ENCODE measurements around the gene GRIK5.

GRIK5 gene

GRCh38 chr19:42064432-42064831, 5.6 kb downstream of the GRIK5 start:
- TF ChIP-seq FOXK2 (IDR thresholded peaks at IDR 0.05) (no peak), FOXM1 (IDR thresholded peaks at IDR 0.05; ENCODE audit: borderline replicate concordance) (no peak), SUZ12 (IDR thresholded peaks at IDR 0.05) (no peak), L3MBTL2 (conservative IDR thresholded peaks at IDR 0.05) (no peak), SP1 (IDR thresholded peaks at IDR 0.05) (no peak), CTBP1 (IDR thresholded peaks at IDR 0.05; ENCODE audit: borderline replicate concordance) (no peak), ARNT (IDR thresholded peaks at IDR 0.05) (no peak), ZNF384 (IDR thresholded peaks at IDR 0.05) (no peak), PKNOX1 (IDR thresholded peaks at IDR 0.05) (no peak), BHLHE40 (IDR thresholded peaks at IDR 0.05; ENCODE audit: borderline replicate concordance) (no peak), ELF4 (IDR thresholded peaks at IDR 0.05) (no peak), FOXA1 (IDR thresholded peaks at IDR 0.05) (no peak), HDGF (IDR thresholded peaks at IDR 0.05; ENCODE audit: borderline replicate concordance) (no peak), TARDBP (IDR thresholded peaks at IDR 0.05) (no peak), NFRKB (IDR thresholded peaks at IDR 0.05) (no peak)
- CTCF ChIA-PET, result interaction anchor here (0.7 kb wide), 1 partner anchor 36 kb away, joined by 3 read pairs; no protein-coding TSS in a partner anchor
- DNase-seq (ENCODE audit: extremely low spot score), result no peak
- POLR2A ChIA-PET, result interaction anchor here (1.5 kb wide), 1 partner anchor 10 kb away, joined by 4 read pairs; no protein-coding TSS in a partner anchor

GRCh38 chr19:42062381-42062780, 7.6 kb downstream of the GRIK5 start:
- ChIA-PET CTCF (no interaction called here), POLR2A (no interaction called here)
- TF ChIP-seq FOXK2 (IDR thresholded peaks at IDR 0.05) (no peak), ARNT (IDR thresholded peaks at IDR 0.05) (no peak)
- DNase-seq (ENCODE audit: extremely low spot score), result no peak

- no peak for DNase-seq (ENCODE audit: extremely low spot score)
- ChIA-PET CTCF (no interaction called here), POLR2A (no interaction called here)
- TF ChIP-seq BHLHE40 (IDR thresholded peaks at IDR 0.05; ENCODE audit: borderline replicate concordance) (no peak), ARNT (IDR thresholded peaks at IDR 0.05) (no peak), ELF4 (IDR thresholded peaks at IDR 0.05) (no peak), HDGF (IDR thresholded peaks at IDR 0.05; ENCODE audit: borderline replicate concordance) (no peak), LEF1 (IDR thresholded peaks at IDR 0.05; ENCODE audit: borderline replicate concordance) (no peak), SUZ12 (IDR thresholded peaks at IDR 0.05) (no peak), TARDBP (IDR thresholded peaks at IDR 0.05) (no peak), PKNOX1 (IDR thresholded peaks at IDR 0.05) (no peak), CTBP1 (IDR thresholded peaks at IDR 0.05; ENCODE audit: borderline replicate concordance) (no peak), L3MBTL2 (conservative IDR thresholded peaks at IDR 0.05) (no peak), SP1 (IDR thresholded peaks at IDR 0.05) (no peak), NFRKB (IDR thresholded peaks at IDR 0.05) (no peak), FOXM1 (IDR thresholded peaks at IDR 0.05; ENCODE audit: borderline replicate concordance) (no peak), FOXA1 (IDR thresholded peaks at IDR 0.05) (no peak), FOXK2 (IDR thresholded peaks at IDR 0.05) (no peak)
Observed at GRCh38 chr19:42060117-42060516, 9.9 kb downstream of the GRIK5 start.

- CTCF ChIA-PET, result no interaction called here
Observed at GRCh38 chr19:42059196-42059595, 10.8 kb downstream of the GRIK5 start.

GRCh38 chr19:42057846-42058245, 12.2 kb downstream of the GRIK5 start:
- no peak for DNase-seq (ENCODE audit: extremely low spot score)
- POLR2A ChIA-PET, result no interaction called here
- CTCF ChIA-PET, result interaction anchor here (0.7 kb wide), 1 partner anchor 131 kb away, joined by 3 read pairs; no protein-coding TSS in a partner anchor
- no peak for TF ChIP-seq NFRKB (IDR thresholded peaks at IDR 0.05)
- TF ChIP-seq CTBP1 (IDR thresholded peaks at IDR 0.05; ENCODE audit: borderline replicate concordance), result no peak
- TF ChIP-seq ARNT (IDR thresholded peaks at IDR 0.05), result no peak
- no peak for TF ChIP-seq SUZ12 (IDR thresholded peaks at IDR 0.05)
- no peak for TF ChIP-seq FOXA1 (IDR thresholded peaks at IDR 0.05)
- no peak for TF ChIP-seq BHLHE40 (IDR thresholded peaks at IDR 0.05; ENCODE audit: borderline replicate concordance)
- no peak for TF ChIP-seq ZNF384 (IDR thresholded peaks at IDR 0.05)
- TF ChIP-seq TARDBP (IDR thresholded peaks at IDR 0.05), result no peak
- TF ChIP-seq PKNOX1 (IDR thresholded peaks at IDR 0.05), result no peak
- TF ChIP-seq FOXK2 (IDR thresholded peaks at IDR 0.05), result no peak
- no peak for TF ChIP-seq LEF1 (IDR thresholded peaks at IDR 0.05; ENCODE audit: borderline replicate concordance)
- TF ChIP-seq SP1 (IDR thresholded peaks at IDR 0.05), result no peak
- no peak for TF ChIP-seq FOXM1 (IDR thresholded peaks at IDR 0.05; ENCODE audit: borderline replicate concordance)
- no peak for TF ChIP-seq ELF4 (IDR thresholded peaks at IDR 0.05)
- no peak for TF ChIP-seq L3MBTL2 (conservative IDR thresholded peaks at IDR 0.05)

More at GRCh38 chr19:42059196-42059595, 10.8 kb downstream of the GRIK5 start:
- no peak for DNase-seq (ENCODE audit: extremely low spot score)
- TF ChIP-seq ARNT (IDR thresholded peaks at IDR 0.05), result no peak
- POLR2A ChIA-PET, result no interaction called here

GRCh38 chr19:42054205-42054604, 15.8 kb downstream of the GRIK5 start:
- no peak for TF ChIP-seq ZNF384 (IDR thresholded peaks at IDR 0.05)
- TF ChIP-seq L3MBTL2 (conservative IDR thresholded peaks at IDR 0.05), result no peak

More at GRCh38 chr19:42054205-42054604, 15.8 kb downstream of the GRIK5 start:
- POLR2A ChIA-PET, result interaction anchor here (1.1 kb wide), 1 partner anchor 21 kb away, joined by 3 read pairs; no protein-coding TSS in a partner anchor
- no peak for DNase-seq (ENCODE audit: extremely low spot score)
- CTCF ChIA-PET, result interaction anchor here (1.1 kb wide), 1 partner anchor 19 kb away, joined by 3 read pairs; no protein-coding TSS in a partner anchor
